Gastroesophageal sphincter (tissue), 4 donors: ENCODE results near the gene GBA2. TPM values are rescaled to one million over a fixed set of nuclear protein-coding genes. Genes with fewer than 3 reads are reported as not detected.

ENCODE experiments used
- ATAC-seq: fragments of 150-250 bp; one replicate; pipeline ENCODE4 v1.9.1; 2016; ENCODE audit warnings: mild to moderate bottlenecking, moderate library complexity
- H3K27ac ChIP-seq, 4 donors: fragments of 200-600 bp; sonication (generic) in 3 of 4; 1 replicate in 3 of 4; 2 replicates in 1 of 4; pipeline ENCODE4 v1.5.1; 2016 to 2019
- H3K27me3 ChIP-seq: fragments of 200-600 bp; sonication (generic); one replicate; pipeline ENCODE4 v1.5.1; 2019
- H3K36me3 ChIP-seq, 2 donors: fragments of 200-600 bp; sonication (generic); one replicate each; pipeline ENCODE4 v1.5.1; 2019; ENCODE audit warnings: control low read depth in 1 of 2
- H3K4me1 ChIP-seq, 3 donors: fragments of 200-600 bp; sonication (generic); 1 replicate in 2 of 3; 2 replicates in 1 of 3; pipeline ENCODE4 v1.5.1; 2016 to 2019; ENCODE audit warnings: control low read depth in 2 of 3
- H3K4me3 ChIP-seq, 2 donors: fragments of 200-600 bp; sonication (generic); one replicate each; pipeline ENCODE4 v1.5.1; 2019; ENCODE audit warnings: mild to moderate bottlenecking in 1 of 2, moderate library complexity in 1 of 2
- H3K9me3 ChIP-seq, 3 donors: fragments of 200-600 bp; sonication (generic); one replicate each; pipeline ENCODE4 v1.5.1; 2017 to 2019; ENCODE audit warnings: control low read depth in 2 of 3
- CTCF ChIP-seq, 4 experiments: fragments of 200-600 bp in 2 of 4; fragments of 450-650 bp in 2 of 4; sonication (generic) in 1 of 4; IDR thresholded peaks; one replicate each; pipeline ENCODE4 v1.5.1; 2017 to 2019; ENCODE audit warnings: antibody characterized with exemption in 4 of 4, mild to moderate bottlenecking in 2 of 4, moderate library complexity in 2 of 4
- EP300 ChIP-seq: sonication (generic); formaldehyde crosslinking; IDR thresholded peaks from one replicate; pipeline ENCODE4 v1.6.1; 2017; ENCODE audit warnings: antibody characterized with exemption, mild to moderate bottlenecking
- POLR2A ChIP-seq, 2 donors: fragments of 450-650 bp; IDR thresholded peaks; one replicate each; pipeline ENCODE4 v1.6.1; 2017; ENCODE audit warnings: antibody characterized with exemption in 2 of 2, mild to moderate bottlenecking in 2 of 2, moderate library complexity in 1 of 2
- POLR2AphosphoS5 ChIP-seq: sonication (generic); formaldehyde crosslinking; IDR thresholded peaks from one replicate; pipeline ENCODE4 v1.6.1; 2017; ENCODE audit warnings: antibody characterized with exemption
- WGBS, 2 donors: methylation state at CpG; one replicate each; pipeline ENCODE4 v1.1.5; 2018; ENCODE audit warnings: low coverage in 1 of 2; 5-methylcytosine and 5-hydroxymethylcytosine counted together
- total RNA-seq, 4 donors: library from RNA; depleted of rRNA; stranded (reverse); fragments of >200 nt; gene quantifications; one replicate each; pipeline ENCODE4 v1.1.0, GENCODE V29; 2016

The GBA2 gene
- total RNA-seq, 4 donors from 2014 or later: 35.3 to 81.1 (median 54.3) TPM

- Histone ChIP-seq H3K4me3 (no peak overlapping the region), H3K9me3 (no peaks in the 10 kb centered on the region), H3K27ac (no peak overlapping the region), H3K4me1 (peaks cover 7 to 26% (median 22%) of the 10 kb centered on the region in 3 donors), H3K27me3 (no peaks in the 10 kb centered on the region), H3K36me3 (no peaks in the 10 kb centered on the region)
- no peak for TF ChIP-seq POLR2A (IDR thresholded peaks at IDR 0.05)
- TF ChIP-seq EP300: no peak
- no peak for TF ChIP-seq CTCF (IDR thresholded peaks at IDR 0.05)
- TF ChIP-seq POLR2AphosphoS5: no peak
- 88 to 95% methylated on average over 1 of the region's 1 CpG for WGBS, 2 donors
- ATAC-seq: no peak
Measured at GRCh38 chr9:35767458-35767857, 18.4 kb upstream of the GBA2 start.

- no peak overlapping the region for H3K4me3 ChIP-seq
- no peaks in the 10 kb centered on the region for H3K36me3 ChIP-seq
- TF ChIP-seq POLR2A (IDR thresholded peaks at IDR 0.05): no peak
- ATAC-seq: no peak
- H3K27ac ChIP-seq: no peak overlapping the region
- H3K9me3 ChIP-seq: no peaks in the 10 kb centered on the region
- H3K4me1 ChIP-seq: peaks cover 7 to 23% (median 21%) of the 10 kb centered on the region in 3 donors
- WGBS, 2 donors: 61 to 66% methylated on average over 2 of the region's 2 CpGs
- H3K27me3 ChIP-seq: no peaks in the 10 kb centered on the region
Measured at GRCh38 chr9:35766997-35767396, 18.0 kb upstream of the GBA2 start.

- no peaks in the 10 kb centered on the region for H3K27me3 ChIP-seq
- no peak for ATAC-seq
- TF ChIP-seq POLR2AphosphoS5 (no peak), EP300 (no peak), POLR2A (IDR thresholded peaks at IDR 0.05) (no peak), CTCF (IDR thresholded peaks at IDR 0.05) (no peak)
- H3K4me1 ChIP-seq: peaks cover 0 to 8% (median 0%) of the 10 kb centered on the region in 3 donors
- WGBS, 2 donors: 100% methylated on average over 1 of the region's 1 CpG
- H3K9me3 ChIP-seq: no peaks in the 10 kb centered on the region
- no peak overlapping the region for H3K4me3 ChIP-seq
- H3K27ac ChIP-seq: no peak overlapping the region
- no peaks in the 10 kb centered on the region for H3K36me3 ChIP-seq
Measured at GRCh38 chr9:35763803-35764202, 14.8 kb upstream of the GBA2 start.

GRCh38 chr9:35763181-35763580 is 14.2 kb upstream of the GBA2 start:
- Histone ChIP-seq H3K4me3 (no peak overlapping the region), H3K36me3 (no peaks in the 10 kb centered on the region), H3K4me1 (peaks cover 0 to 15% (median 5%) of the 10 kb centered on the region in 3 donors), H3K27me3 (no peaks in the 10 kb centered on the region), H3K27ac (no peak overlapping the region), H3K9me3 (no peaks in the 10 kb centered on the region)
- 88 to 100% methylated on average over 1 to 2 of the region's 2 CpGs for WGBS, 2 donors
- no peak for TF ChIP-seq POLR2A (IDR thresholded peaks at IDR 0.05)
- TF ChIP-seq EP300: no peak
- TF ChIP-seq POLR2AphosphoS5: no peak
- TF ChIP-seq CTCF (IDR thresholded peaks at IDR 0.05): no peak
- ATAC-seq: no peak

GRCh38 chr9:35760651-35761050 is 11.6 kb upstream of the GBA2 start:
- no peaks in the 10 kb centered on the region for H3K9me3 ChIP-seq
- no peaks in the 10 kb centered on the region for H3K36me3 ChIP-seq
- ATAC-seq: no peak
- no peak overlapping the region for H3K4me3 ChIP-seq
- TF ChIP-seq EP300 (no peak), CTCF (IDR thresholded peaks at IDR 0.05) (no peak), POLR2AphosphoS5 (no peak), POLR2A (IDR thresholded peaks at IDR 0.05) (no peak)
- H3K27me3 ChIP-seq: no peaks in the 10 kb centered on the region
- H3K27ac ChIP-seq: peak overlapping the region in 1 of 4 donors; percentile 6
- 88 to 100% methylated on average over 2 of the region's 2 CpGs for WGBS, 2 donors
- peaks cover 0 to 38% (median 19%) of the 10 kb centered on the region in 3 donors for H3K4me1 ChIP-seq
